Heart left ventricle (tissue), 13 donors: Measurements from ENCODE around the gene MZB1.

Source experiments
- CTCF ChIP-seq, 12 donors: fragments of 200-600 bp; sonication (generic) in 4 of 12; IDR thresholded peaks; one replicate each; pipeline versions ENCODE4 v1.5.0 to v1.8.0; 2018 to 2022; ENCODE audit warnings: antibody characterized with exemption in 12 of 12, mild to moderate bottlenecking in 5 of 12
- POLR2A ChIP-seq, 2 donors: fragments of 450-650 bp; IDR thresholded peaks; one replicate each; pipeline ENCODE4 v1.6.1; 2017; ENCODE audit warnings: antibody characterized with exemption in 2 of 2, mild to moderate bottlenecking in 2 of 2, moderate library complexity in 2 of 2
- donor health status: ischemic (EF 13 %, LVEDD 7.1; RV severe dilation, severe dysfunction).
- donor health status: DM: no; HTN: yes; CAD: no.
- donor health status: DM: no; HTN: no; CAD: no.
- donor health status: ischemic (EF 25% LVEDD 6.9; RV normal size, moderate dysfunction).
- donor health status: ischemic (EF 25% LVEDD 5.7; RV mildly dilated, moderate dysfunction).
- donor health status: ischemic (EF 35%, LVEDD 5.7; RV mildly dilated, moderate dysfunction).
- donor health status: nonischemic (EF 11% LVEDD 7.7; RV severe dilation, severe dysfunction).
- donor health status: DM: yes; HTN: yes; CAD: no.
- donor health status: PGD.
- donor health status: ischemic (EF 29% LVEDD 5.4; RV normal size, mild dysfunction).
- donor health status: nonischemic (EF 23%, LVEDD 6.1; RV moderate dilation, normal function).

GRCh38 chr5:139376364-139376763 lies 13.3 kb downstream of the MZB1 start:
- TF ChIP-seq CTCF (IDR thresholded peaks at IDR 0.05) (no peak), POLR2A (IDR thresholded peaks at IDR 0.05) (no peak)
